Measurements from ENCODE around the gene LRRN2. TPM values are rescaled to one million over a fixed set of nuclear protein-coding genes. Genes with fewer than 3 reads are reported as not detected.
A peak's percentile ranks its signal among the peaks of the same experiment; 100 is the strongest.

LRRN2 gene
- total and polyA plus RNA-seq, 9 of the 15 experiments (the other 6 are each of a cell fraction or from before 2014, with no cell fraction given): 0.05 TPM; not detected in 8

GRCh38 chr1:204574865-204575163 is 110.7 kb downstream of the LRRN2 start:
- Histone ChIP-seq H3K9me1 (ENCODE audit: control insufficient read depth, insufficient read depth, low read length) (no peaks in the 10 kb centered on the region), H3K79me2 (ENCODE audit: control insufficient read depth, insufficient read depth, low read length) (no peaks in the 10 kb centered on the region), H3K4me3 (no peak overlapping the region), H3K36me3 (ENCODE audit: control insufficient read depth, insufficient read depth, low read length) (no peaks in the 10 kb centered on the region), H3K9me3 (replicated peaks; ENCODE audit: control insufficient read depth, insufficient read depth, low read depth, low read length) (no peaks in the 10 kb centered on the region), H3K4me1 (replicated peaks in 1 of 2; ENCODE audit: control insufficient read depth in 2 of 2, insufficient read depth in 2 of 2, low read length in 2 of 2) (0 out of 5 replicates have a peak, but pooled peaks cover 0 to 3% of the 10 kb centered on the region in 2 experiments), H3K27ac (ENCODE audit: extremely low read depth, low read depth, low read length) (no peak overlapping the region), H3K27me3 (ENCODE audit: control insufficient read depth in 2 of 2, insufficient read depth in 2 of 2, low read length in 2 of 2) (peaks cover 0 to 8% of the 10 kb centered on the region in 2 experiments; a peak in 1 of 5 replicates), H4K20me1 (replicated peaks; ENCODE audit: control insufficient read depth, insufficient read depth, low read length) (no peaks in the 10 kb centered on the region), H2AFZ (ENCODE audit: low read depth, low read length) (no peak overlapping the region), H3K4me2 (ENCODE audit: insufficient read depth, low read length) (no peak overlapping the region), H3K9ac (ENCODE audit: insufficient read depth in 1 of 2, low read depth in 2 of 2, low read length in 2 of 2) (no peak overlapping the region)
- DNase-seq (ENCODE audit: extremely low read depth in 1 of 4, low spot score in 3 of 4) (no peak), FAIRE-seq (no peak), ATAC-seq (peak; percentile 41)
- in situ Hi-C loops (cut with MboI): no loop called here
- intact Hi-C loops (cut with micrococcal nuclease): loop anchor here (1.0 kb wide), 1 partner anchor 65 kb away; no protein-coding TSS in a partner anchor
- 10% methylated on average over 3 of the region's 3 CpGs for WGBS (ENCODE audit: insufficient coverage, low coverage, missing lambda C conversion rate)
- ChIA-PET CTCF (ENCODE audit: low intra/inter-chr PET ratio) (interaction anchor here (0.6 kb wide), 1 partner anchor 360 kb away, joined by 3 read pairs; no protein-coding TSS in a partner anchor), POLR2A (interaction anchor here (0.7 to 2.4 kb wide), 5 partner anchors 9 to 230 kb away, joined by 4 to 9 read pairs (median 5); no protein-coding TSS in a partner anchor)
- TF ChIP-seq IFI16 (CRISPR knock-in tag; IDR thresholded peaks at IDR 0.05) (no peak), MYC (IDR thresholded peaks at IDR 0.05; ENCODE audit: low read depth, low read length) (no peak), MYC (CRISPR knock-in tag; IDR thresholded peaks at IDR 0.05; ENCODE audit: borderline replicate concordance, low read depth) (no peak), ZNF12 (CRISPR knock-in tag; IDR thresholded peaks at IDR 0.05) (no peak), ZNF511 (CRISPR knock-in tag; IDR thresholded peaks at IDR 0.05) (no peak), POU5F1 (IDR thresholded peaks at IDR 0.05; ENCODE audit: borderline replicate concordance, low read depth, low read length, partially characterized antibody) (no peak), USF2 (CRISPR knock-in tag; IDR thresholded peaks at IDR 0.05) (no peak), BCL6 (CRISPR knock-in tag; IDR thresholded peaks at IDR 0.05) (no peak), HCFC1 (IDR thresholded peaks at IDR 0.05; ENCODE audit: low read depth, low read length) (no peak), POLR2AphosphoS5 (IDR thresholded peaks at IDR 0.05; ENCODE audit: control insufficient read depth, insufficient read depth, low read depth, low read length) (no peak), BACH1 (tag; IDR thresholded peaks at IDR 0.05) (no peak), SPI1 (IDR thresholded peaks at IDR 0.05; ENCODE audit: borderline replicate concordance, low read depth, low read length) (no peak), ZNF518B (CRISPR knock-in tag; IDR thresholded peaks at IDR 0.05) (no peak)
- no TSS peak for BruUV-seq (replicated peaks)

Measured in K562 (cell line).